ENCODE results near the gene DRICH1.
"Not testable (repeated sequence)": the region's sequence is repeated elsewhere in the genome, so short reads cannot be mapped to it uniquely, and the experiment has no call there.

The DRICH1 gene

GRCh38 chr22:23632178-23632577, at the start of gene DRICH1:
TSS of gene DRICH1 (minus strand) at chr22:23632321. CDS start at chr22:23632023, 298 bp downstream.
- DNase-seq, result no peak

GRCh38 chr22:23681026-23681809, 49.1 kb upstream of the DRICH1 start:
- no peak for DNase-seq

- no peak for DNase-seq
These were observed 46.0 kb upstream of the DRICH1 start for GRCh38 chr22:23678133-23678532.

- DNase-seq, result no peak
These were observed 45.5 kb upstream of the DRICH1 start for GRCh38 chr22:23677701-23677995.

DNA sequence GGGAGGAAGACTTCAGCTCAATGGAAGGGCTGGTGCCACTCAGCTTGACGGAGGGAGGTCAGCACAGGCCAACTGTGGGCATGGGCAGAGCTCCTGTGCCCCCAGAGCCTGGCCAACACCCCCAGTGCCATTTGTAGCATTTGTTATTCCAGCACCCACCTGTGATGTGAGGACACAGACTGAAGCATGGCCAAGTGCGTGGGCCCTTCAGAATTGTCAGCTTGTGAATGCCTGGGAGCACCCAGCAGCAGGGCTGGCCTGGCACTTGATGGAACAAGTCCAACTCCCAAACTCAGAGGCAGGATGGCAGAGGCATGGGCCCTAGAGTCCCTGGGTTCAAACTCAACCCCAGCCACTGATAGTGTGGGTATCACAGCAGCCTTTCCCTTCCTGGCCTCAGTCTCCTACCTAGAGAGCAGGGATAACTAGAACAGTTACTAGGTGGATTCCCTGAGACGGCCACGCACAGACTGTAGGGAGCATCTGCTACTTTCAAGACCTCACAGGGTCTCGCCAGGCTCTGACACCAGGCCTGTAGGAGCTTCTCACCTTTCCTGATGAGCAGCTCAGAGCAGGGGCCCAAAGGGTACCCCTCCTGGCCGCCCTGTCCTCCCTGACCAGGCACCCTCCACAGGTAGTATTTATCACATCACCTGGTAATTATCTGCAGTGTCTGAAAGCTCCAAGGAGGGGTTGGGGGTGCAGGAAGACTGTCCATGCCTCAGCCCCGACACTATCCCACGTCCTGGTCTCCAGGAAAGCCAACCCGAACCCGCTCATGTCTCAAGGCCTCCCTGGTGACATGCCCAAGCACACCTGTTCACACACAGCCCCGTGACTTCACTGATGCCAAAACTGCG, 45.0 kb upstream of the DRICH1 start:
- DNase-seq, result not testable (repeated sequence)

DNA sequence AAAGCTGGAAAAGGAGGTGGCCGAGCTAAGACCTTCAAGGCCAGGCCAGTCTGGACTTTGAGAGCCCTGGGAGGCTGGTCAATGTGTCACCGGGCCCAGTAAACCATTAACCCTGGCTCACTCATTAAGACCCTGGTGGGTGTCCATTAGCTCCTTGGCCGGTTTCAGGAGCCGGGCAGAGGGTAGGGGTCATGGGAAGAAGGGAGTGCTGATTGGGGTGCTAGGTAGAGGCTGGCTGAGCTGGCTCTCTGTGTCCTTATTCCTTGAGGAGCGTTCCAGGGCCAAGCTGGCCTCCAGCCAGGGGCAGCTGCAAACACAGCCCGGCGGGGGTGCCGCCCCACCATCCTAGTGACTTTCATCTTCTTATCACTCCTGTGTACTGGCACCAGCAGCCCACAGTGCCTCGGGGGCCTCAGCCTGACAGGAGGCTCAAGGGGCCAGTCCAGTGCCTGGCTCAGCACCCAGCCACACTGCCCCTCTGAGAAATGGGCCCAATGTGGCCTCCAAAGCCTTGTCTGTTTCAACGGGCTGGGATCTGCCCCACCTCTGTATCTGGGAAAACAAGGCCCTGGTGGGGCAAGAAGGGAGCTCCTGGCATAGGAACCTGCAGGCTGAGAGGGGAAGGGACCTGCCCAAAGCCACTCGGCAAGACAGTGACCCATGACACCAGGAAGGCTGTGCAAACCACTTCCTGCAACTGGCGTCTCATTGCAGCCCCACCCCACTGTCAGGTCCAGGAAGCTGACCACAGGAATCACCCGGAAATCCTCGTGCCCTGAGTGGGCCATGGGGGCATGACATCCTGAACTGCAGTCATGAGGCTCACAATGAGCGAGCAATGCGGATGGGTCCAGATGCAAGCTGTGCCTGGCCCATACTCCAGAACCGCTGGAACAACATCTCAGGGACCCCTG, 43.6 kb upstream of the DRICH1 start:
- peak; percentile 33 for DNase-seq

DNA sequence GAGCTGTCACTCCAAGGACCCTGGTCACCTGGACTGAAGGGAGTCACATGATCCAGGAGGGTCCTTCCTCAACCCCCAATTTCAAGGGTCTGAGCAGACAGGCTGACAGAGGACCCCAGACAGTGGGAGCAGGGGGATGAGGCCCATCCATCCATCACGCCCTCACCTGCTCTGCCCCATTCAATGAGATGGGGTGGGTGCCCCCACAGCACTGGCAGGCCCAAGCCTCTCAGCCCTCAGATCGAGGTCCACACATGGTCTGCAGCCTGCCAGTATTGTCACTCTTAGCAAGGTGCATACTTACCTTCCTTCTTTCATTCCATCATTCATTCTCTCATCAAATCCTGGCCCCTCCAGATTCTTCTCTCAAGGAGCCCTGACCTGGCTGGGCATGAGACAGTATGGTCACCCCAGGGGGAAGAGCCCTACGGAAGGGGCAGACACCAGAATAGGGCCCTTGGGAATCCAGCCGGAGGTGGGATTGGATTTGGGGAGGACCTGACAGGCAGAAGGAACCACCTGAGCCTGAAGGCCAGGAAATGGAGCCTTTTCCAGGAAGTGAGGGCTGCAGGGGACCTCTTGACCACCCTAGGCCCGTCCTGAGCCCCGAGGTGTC, 42.9 kb upstream of the DRICH1 start:
- DNase-seq, result not testable (repeated sequence)

DNA sequence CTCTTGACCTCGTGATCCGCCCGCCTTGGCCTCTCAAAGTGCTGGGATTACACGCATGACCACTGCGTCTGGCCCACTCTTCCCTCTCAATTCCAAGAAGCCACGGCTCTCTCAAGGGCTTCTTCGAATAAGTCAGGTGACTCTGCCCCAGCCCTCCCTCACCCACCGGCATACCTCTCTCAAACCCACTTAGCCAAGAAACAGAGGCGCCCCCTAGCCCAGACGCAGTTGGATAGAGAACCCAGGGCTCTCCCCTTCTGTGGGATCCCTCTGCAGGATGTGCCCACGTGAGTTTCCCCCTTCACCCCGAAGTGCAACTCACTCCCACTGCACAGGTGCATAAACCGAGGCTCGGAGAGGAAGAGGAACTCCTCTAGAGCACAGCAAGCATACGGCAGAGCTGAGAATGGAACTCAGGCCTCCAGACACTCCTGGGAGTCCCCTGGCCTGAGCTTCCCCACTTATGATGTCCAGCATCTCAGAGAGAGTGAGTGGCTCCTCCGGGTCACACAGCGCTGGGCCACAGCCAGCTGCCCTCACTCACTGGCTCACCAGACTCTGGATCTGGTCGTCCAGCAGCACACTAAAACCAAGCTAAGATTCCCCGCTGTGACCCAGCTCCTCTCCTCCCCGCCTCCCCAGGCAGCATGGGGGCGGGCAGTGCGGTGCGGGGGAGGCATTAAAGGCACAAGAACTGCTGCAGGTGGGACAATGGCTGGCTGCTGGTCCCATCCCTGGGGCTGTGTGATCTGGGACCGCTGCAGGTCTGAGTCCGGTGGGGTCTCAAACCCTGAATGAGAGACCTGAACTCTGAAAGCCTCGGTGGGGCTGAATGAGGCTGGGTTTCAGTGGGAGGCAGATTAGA, 41.9 kb upstream of the DRICH1 start:
- no peak for DNase-seq

DNA sequence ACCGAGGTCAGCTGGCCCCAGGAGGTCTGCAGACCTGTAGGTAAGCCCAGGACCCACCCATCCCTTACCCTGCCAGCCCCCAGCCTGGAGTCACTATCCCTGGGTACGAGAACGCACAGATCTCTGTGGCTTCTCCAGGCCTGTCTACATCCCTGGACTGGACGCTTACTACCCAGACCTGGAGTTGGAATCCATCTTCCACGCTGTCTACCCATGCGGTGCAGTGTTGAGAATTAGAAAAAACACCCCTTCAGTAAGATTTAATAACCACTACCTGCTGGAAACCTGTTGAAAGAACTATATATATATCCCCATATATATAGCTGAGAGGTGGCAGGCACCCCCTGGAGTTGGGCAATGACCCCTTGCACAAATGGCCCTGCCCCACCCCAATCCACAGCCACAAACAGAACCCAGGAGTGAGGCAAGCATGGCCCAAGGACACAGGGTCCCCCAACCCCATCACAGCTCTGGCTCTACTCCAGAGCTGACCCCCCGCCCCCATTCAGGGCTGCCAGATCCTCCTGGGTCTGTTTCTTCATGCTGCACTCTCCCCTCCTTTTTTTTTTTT, 41.0 kb upstream of the DRICH1 start:
- DNase-seq, result no peak

GRCh38 chr22:23672307-23673049, 40.4 kb upstream of the DRICH1 start:
- not testable (repeated sequence) for DNase-seq

GRCh38 chr22:23671387-23671786, 39.3 kb upstream of the DRICH1 start:
- DNase-seq, result not testable (repeated sequence)

DNA sequence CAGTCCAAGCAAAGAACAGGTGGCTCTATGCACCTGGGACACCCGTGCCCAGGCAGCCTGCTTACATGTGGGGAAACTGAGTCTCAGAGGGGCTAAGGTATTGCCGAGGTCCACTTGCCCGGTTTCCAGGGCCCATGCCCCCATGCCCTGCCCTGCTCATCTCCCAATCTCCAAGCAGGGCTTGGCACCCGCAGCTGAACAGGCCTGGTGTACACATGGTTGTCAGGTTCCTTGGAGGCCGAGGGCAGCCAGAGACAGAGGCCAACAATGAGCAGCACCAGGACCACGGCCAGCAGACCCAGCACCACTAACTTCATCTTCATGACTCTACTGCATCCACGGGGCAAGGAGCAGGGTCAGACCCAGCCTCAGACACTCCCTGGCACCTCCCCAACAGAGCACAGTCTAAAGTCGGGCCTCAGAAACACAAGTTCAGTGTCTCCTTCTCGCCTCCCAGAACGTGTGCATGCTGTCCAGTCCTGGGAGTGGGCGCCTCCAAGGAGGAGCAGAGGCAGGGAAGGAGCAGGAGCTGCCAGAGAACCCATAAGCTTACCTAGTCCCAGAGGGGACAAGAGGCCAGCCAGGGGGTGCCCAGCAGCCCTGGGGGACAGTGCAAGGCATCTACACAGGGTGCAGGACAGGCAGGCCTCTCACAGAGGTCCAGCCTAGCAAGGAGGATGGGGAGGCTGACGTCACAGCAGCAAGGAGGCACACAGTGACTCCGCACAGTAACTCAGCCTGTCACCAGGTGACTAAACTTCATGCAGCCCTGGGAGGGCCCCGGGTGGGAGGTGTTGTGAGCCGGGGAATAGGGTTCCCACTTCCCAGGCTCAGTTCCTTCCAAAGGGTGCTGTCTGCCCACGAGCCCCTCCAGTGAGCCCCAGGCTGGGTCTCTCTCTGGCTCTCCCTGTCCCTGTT, 38.5 kb upstream of the DRICH1 start:
- no peak for DNase-seq

GRCh38 chr22:23660381-23660780, 28.3 kb upstream of the DRICH1 start:
- DNase-seq, result not testable (repeated sequence)

DNA sequence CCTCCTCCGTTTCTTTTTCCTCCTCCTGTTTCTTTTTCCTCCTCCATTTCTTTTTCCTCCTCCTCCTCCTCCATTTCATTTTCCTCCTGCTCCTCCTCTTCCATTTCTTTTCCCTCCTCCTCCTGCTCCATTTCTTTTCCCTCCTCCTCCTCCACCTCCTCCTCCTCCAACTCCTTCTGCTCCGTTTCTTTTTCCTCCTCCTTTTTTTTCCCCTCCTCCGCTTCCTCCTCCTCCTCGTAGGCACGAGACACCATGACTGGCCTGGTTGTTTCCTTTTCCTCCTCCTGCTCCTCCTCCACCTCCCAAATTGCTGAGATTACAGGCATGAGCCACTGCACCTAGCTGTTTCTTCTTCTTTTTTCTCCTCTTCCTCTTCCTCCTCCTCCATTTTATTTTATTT, 25.6 kb upstream of the DRICH1 start:
- peak; percentile 23 for DNase-seq

- DNase-seq, result no peak
These were observed 23.9 kb upstream of the DRICH1 start for GRCh38 chr22:23655891-23656475.

- DNase-seq, result no peak
These were observed 20.6 kb upstream of the DRICH1 start for GRCh38 chr22:23652711-23653110.

DNA sequence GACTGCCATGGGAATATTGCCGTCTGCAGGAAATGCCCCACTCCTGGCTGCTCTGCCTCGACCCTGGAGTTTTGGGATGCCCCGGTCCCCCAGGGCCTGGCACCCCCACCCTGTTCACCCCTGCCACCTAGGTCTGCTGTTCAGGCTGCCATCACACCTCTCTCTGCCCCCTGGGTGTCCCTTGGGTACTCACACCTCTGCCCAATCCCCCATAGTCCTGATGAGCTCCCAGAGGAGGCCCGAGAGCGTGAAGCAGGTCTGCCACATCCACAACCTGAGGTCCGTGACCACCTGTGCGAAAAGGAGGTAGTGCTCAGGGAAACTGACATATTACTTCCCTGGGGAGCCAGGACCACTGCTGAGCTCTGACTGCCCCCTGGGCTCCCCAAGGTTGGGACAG, 20.2 kb upstream of the DRICH1 start:
- no peak for DNase-seq

DNA sequence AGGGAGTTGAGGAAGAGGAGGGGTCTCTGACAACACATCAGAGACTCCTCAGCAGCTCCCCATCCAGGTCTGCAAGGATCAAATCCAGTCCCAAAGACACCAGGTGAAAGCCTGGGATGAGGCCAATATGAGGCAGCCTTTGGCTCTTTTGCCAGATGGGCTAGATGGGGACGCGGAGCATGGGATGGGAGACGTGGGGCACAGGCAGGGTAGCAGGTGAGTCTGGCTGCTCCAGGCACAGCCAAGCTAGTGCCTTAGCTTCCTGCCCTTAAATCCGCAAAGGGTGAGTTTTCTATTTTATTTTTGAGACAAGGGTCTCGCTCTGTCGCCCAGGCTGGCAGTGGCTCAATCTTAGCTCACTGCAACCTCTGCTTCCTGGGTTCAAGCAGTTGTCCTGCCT, 19.6 kb upstream of the DRICH1 start:
- DNase-seq, result no peak

DNA sequence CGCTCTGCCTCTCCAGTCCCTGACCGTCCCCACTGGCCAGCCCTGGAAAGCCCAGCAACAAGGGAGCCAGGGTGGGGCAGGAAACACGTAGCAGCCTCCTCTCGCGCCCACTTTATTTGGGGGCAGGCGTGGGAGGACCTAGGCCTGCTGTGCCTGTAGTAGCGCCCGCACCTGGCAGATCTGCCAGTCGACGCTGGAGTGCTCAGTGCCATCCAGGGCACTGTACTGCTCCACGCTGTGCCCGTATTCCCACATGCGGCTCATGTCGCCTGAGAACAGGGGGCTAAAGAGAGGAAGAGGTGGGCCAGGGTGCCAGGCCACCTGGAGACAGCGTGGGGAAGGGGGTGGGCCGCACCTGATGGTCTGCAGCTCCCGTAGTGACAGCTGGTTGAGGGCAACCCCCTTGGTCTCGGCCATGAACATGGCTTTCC, 17.0 kb upstream of the DRICH1 start:
- no peak for DNase-seq

Measured in suppressor macrophage treated with lipopolysaccharide for 4 hours (primary cell).